NCI-H82 (cell line): ENCODE data around the gene HSP90AA1.
A peak's percentile ranks its signal among the peaks of the same experiment; 100 is the strongest.

Experiments used
- DNase-seq: peaks from one replicate; lab custom pipeline; 2025; lab: John Stamatoyannopoulos, UW

Gene HSP90AA1

GRCh38 chr14:102066041-102066451 lies 20.8 kb downstream of the HSP90AA1 start:
- DNase-seq, result no peak

GRCh38 chr14:102064590-102064989 lies 22.3 kb downstream of the HSP90AA1 start:
- DNase-seq, result peak; percentile 6

GRCh38 chr14:102063808-102064429 lies 22.9 kb downstream of the HSP90AA1 start:
- peak; percentile 16 for DNase-seq

DNA sequence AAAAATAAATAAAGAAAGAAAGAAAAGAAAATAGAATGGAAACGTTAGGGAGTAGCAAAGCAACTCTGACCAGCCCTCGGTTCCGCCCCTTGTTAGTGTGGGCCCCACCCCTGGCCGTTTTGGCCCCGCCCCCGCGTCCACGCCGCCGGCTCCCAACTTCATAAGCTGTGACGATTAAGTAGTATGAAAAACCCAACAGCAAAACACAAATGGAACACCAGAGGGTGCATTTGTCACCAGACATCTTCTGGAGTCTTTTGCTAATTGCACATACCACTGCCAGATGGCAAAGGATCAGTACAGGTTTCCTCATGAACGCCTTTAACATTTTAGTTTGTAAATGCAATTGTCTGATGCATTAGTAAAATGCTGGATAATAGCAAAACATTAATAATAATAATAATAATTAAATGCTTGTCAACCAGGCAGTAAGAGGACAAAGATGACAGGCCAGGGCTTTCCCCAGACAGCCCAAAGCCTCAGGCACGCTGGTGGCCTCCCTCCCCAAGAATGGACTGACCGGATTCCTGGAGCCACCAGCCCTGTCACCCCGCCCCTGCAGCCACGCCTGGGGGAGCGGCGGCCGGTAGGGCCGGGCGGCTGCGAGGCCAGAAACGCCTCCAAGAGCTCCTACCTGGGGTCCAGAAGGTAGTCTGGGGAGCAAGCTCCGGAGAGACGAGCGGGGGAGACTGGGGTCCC lies 23.6 kb downstream of the HSP90AA1 start:
- peak; percentile 93 for DNase-seq

DNA sequence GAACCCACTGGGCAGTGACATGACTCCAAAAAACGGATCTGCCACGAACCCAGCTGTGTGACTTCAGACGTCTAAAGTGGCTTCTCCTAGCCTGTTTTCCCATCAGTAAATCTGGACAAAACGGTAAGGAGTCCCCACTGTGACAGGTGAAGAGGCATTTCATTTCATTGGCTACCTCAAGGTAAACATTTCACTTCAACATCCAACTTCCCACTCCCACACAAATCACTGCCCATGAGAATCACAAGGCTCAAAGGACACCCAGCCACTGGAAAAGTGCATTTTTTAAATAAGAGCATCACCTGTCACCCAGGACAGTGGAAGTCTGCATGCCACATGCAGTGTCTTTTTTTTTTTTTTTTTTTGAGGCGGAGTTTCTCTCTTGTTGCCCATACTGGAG lies 27.9 kb downstream of the HSP90AA1 start:
- DNase-seq, result no peak

DNA sequence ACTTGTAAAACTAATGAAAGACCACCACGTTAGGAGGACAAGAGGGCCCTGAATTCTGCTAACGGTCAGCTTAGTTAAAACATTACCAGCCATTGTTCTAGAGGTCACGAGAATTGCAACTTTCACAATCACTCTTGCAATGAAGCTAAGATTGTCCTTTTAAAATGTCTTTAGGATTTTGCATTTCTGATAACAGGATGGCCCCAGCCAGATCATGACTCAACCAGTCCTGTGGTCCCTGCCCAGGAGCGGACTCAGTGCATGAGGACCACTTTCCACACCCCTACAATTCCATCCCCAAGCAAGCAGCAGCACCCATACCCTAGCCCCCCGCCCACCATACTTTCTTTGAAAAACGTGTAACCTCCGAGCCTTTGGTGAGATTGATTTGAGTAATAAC lies 28.7 kb downstream of the HSP90AA1 start:
- DNase-seq, result no peak

GRCh38 chr14:102057480-102058114 lies 29.2 kb downstream of the HSP90AA1 start:
- no peak for DNase-seq

- DNase-seq, result no peak
These were observed 30.0 kb downstream of the HSP90AA1 start for GRCh38 chr14:102056694-102057442.

DNA sequence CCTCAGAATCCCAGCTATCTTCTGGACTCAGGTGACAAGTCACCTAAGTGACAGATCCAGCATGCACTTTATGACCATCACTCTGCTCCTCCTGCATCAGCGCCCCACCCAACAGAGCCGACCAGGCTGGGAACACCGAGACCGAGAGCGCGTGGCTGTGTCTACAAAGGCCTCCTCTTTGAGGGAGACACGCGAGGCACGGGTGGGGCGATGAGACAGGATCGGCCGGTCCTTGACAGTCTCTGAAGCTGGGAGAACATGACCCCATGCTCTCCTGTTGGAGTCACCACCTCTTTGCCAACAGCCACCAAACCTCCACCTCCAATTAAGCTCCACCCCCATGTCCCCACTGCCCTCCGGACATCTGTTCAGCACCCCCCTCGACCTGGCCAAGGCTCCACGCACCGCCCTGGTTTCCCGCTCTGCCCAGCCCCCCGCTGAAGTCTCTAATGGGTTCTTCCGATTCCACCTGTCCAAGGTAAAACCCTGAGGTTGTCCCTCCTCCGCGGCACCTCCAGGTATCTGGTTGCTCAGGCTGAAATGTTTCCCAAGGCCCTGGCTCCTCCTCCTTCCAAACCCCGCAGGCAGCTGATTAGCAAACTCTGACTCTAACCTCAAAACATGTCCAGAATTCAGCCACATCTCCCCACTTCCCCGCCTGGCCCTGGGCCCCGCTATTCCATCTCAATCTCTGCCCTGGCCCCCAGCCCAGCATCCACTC lies 31.5 kb downstream of the HSP90AA1 start:
- peak; percentile 13 for DNase-seq

GRCh38 chr14:102052522-102052921 lies 34.3 kb downstream of the HSP90AA1 start:
- DNase-seq, result no peak

- no peak for DNase-seq
These were observed 36.2 kb downstream of the HSP90AA1 start for GRCh38 chr14:102050625-102051024.

GRCh38 chr14:102050026-102050405 lies 36.8 kb downstream of the HSP90AA1 start:
- no peak for DNase-seq

GRCh38 chr14:102049258-102050025 lies 37.4 kb downstream of the HSP90AA1 start:
- no peak for DNase-seq

GRCh38 chr14:102047808-102048540 lies 38.9 kb downstream of the HSP90AA1 start:
- DNase-seq, result no peak

- DNase-seq, result peak; percentile 97
These were observed 40.2 kb downstream of the HSP90AA1 start for GRCh38 chr14:102046337-102047278.

GRCh38 chr14:102044566-102044965 lies 42.3 kb downstream of the HSP90AA1 start:
- DNase-seq, result no peak

GRCh38 chr14:102043251-102044025 lies 43.4 kb downstream of the HSP90AA1 start:
- no peak for DNase-seq

DNA sequence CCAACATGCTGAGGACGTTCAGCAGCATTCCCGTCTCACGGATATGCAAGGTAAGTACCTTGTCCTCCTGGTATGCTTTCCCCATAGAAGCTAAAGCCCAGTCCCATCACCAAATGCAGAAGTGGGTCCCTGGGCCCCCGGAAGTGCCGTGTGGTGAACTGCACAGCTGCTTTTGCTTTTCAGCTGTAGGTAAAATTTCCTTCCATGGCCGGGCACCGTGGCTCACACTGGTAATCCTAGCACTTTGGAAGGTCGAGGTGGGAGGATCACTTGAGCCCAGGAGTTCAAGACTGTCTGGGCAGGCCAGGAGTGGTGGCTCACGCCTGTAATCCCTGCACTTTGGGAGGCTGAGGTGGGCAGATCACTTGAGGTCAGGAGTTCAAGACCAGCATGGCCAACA lies 44.1 kb downstream of the HSP90AA1 start:
- no peak for DNase-seq

DNA sequence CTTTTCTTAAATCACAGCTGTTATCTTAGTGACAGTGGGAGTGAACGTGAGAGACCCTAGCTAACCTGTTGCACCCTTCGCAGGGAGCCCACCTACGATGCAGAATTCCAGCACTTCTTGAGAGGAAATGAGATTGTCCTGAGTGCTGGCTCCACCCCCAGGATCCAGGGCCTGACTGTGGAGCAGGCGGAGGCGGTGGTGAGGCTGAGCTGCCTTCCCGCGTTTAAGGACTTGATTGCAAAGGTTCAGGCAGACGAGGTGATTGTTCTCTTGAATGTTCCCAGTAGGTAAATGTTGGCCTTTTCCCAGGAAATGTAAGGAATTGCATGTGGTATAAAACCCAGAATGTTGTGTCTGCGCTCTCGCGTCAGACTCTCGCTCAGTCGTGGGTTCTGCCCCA lies 46.7 kb downstream of the HSP90AA1 start:
- DNase-seq, result no peak
